ENCODE results near the gene TECPR2.
"Not testable (repeated sequence)": the region's sequence is repeated elsewhere in the genome, so short reads cannot be mapped to it uniquely, and the experiment has no call there.

Gene TECPR2
- long read RNA-seq, donor 1, full-length matches to known transcripts, result 2 of 7 reads
- long read RNA-seq, donor 1, partial matches to known transcripts, result 5 of 7 reads
- long read RNA-seq, donor 1, other reads (novel, unspliced or antisense), result 0 of 7 reads
- long read RNA-seq, donor 2, partial matches to known transcripts, result 0 of 1 reads
- long read RNA-seq, donor 2, other reads (novel, unspliced or antisense), result 0 of 1 reads
- long read RNA-seq, donor 3, partial matches to known transcripts, result 26 of 26 reads
- long read RNA-seq, donor 3, other reads (novel, unspliced or antisense), result 0 of 26 reads
- long read RNA-seq, donor 4, partial matches to known transcripts, result 13 of 15 reads
- long read RNA-seq, donor 4, other reads (novel, unspliced or antisense), result 0 of 15 reads
- long read RNA-seq, donor 5, full-length matches to known transcripts, result 2 of 2 reads
- long read RNA-seq, donor 5, partial matches to known transcripts, result 0 of 2 reads
- long read RNA-seq, donor 5, other reads (novel, unspliced or antisense), result 0 of 2 reads
- long read RNA-seq, donor 6, partial matches to known transcripts, result 8 of 10 reads
- long read RNA-seq, donor 6, other reads (novel, unspliced or antisense), result 0 of 10 reads
- long read RNA-seq, donor 7, result 0 reads
- long read RNA-seq, donor 8, partial matches to known transcripts, result 15 of 16 reads
- long read RNA-seq, donor 8, other reads (novel, unspliced or antisense), result 0 of 16 reads

- peak; percentile 86 for DNase-seq
Observed at GRCh38 chr14:102362545-102363181, at the start of gene TECPR2, which contains the start of gene CINP. TSS of gene TECPR2 (plus strand) at chr14:102362941. CDS start at chr14:102376722, 13,781 bp downstream. TSS of gene CINP (minus strand) at chr14:102362890. CDS start at chr14:102362851, 39 bp downstream.

- DNase-seq, result peak; percentile 96
Observed at GRCh38 chr14:102314242-102315011, 48.3 kb upstream of the TECPR2 start.

- DNase-seq, result no peak
Observed at GRCh38 chr14:102315121-102315520, 47.6 kb upstream of the TECPR2 start.

- DNase-seq, result no peak
Observed at GRCh38 chr14:102316338-102316742, 46.4 kb upstream of the TECPR2 start.

- peak; percentile 90 for DNase-seq
Observed at GRCh38 chr14:102316743-102317563, 45.8 kb upstream of the TECPR2 start.

GRCh38 chr14:102317564-102318248, 45.0 kb upstream of the TECPR2 start:
- DNase-seq, result no peak

- no peak for DNase-seq
Observed at GRCh38 chr14:102318781-102319276, 43.9 kb upstream of the TECPR2 start.

- peak; percentile 91 for DNase-seq
Observed at GRCh38 chr14:102319351-102320032, 43.2 kb upstream of the TECPR2 start, which contains the start of gene ZNF839. TSS of gene ZNF839 (plus strand) at chr14:102319746. CDS start at chr14:102319766, 20 bp downstream.

GRCh38 chr14:102320033-102320660, 42.6 kb upstream of the TECPR2 start:
- peak; percentile 79 for DNase-seq

- no peak for DNase-seq
Observed at GRCh38 chr14:102320671-102321455, 41.9 kb upstream of the TECPR2 start.

- DNase-seq, result no peak
Observed at GRCh38 chr14:102321456-102322422, 41.0 kb upstream of the TECPR2 start.

- no peak for DNase-seq
Observed at GRCh38 chr14:102323102-102323501, 39.6 kb upstream of the TECPR2 start.

GRCh38 chr14:102325791-102326345, 36.9 kb upstream of the TECPR2 start:
- DNase-seq, result no peak

- DNase-seq, result no peak
Observed at GRCh38 chr14:102326583-102326982, 36.2 kb upstream of the TECPR2 start.

- not testable (repeated sequence) for DNase-seq
Observed at GRCh38 chr14:102329381-102329780, 33.4 kb upstream of the TECPR2 start.

- no peak for DNase-seq
Observed at GRCh38 chr14:102330806-102331205, 31.9 kb upstream of the TECPR2 start.

GRCh38 chr14:102333390-102333789, 29.4 kb upstream of the TECPR2 start:
- no peak for DNase-seq
